ENCODE results near the gene VWA3B.

DNA sequence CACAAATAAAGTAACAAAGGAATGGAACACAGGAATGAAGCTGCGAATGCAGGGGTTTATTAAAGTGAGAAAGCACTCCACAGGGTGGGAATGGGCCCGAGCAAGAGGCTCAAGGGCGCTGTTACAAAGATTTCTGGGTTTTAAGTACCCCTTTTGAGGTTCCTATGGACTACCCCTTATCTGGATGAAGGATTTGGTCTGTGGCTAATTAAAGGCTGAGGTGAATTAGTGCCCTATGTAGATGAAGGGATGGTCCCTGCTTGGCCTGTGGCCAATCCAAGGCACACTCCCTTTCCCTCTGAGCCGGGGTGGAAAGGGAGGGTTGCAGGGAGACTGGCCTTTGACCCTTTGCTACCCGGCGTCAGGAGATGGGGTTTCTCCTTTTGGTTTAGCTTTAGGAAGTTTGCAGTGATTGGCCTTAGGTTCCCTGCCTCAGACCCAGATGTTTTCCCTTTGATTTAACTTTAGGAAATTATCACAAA, 211.8 kb downstream of the VWA3B start:
- TF ChIP-seq, protein P1, sequence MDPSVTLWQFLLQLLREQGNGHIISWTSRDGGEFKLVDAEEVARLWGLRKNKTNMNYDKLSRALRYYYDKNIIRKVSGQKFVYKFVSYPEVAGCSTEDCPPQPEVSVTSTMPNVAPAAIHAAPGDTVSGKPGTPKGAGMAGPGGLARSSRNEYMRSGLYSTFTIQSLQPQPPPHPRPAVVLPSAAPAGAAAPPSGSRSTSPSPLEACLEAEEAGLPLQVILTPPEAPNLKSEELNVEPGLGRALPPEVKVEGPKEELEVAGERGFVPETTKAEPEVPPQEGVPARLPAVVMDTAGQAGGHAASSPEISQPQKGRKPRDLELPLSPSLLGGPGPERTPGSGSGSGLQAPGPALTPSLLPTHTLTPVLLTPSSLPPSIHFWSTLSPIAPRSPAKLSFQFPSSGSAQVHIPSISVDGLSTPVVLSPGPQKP (IDR thresholded peaks at IDR 0.05; ENCODE audit: low read depth, low read length): no peak
- no peak for TF ChIP-seq RAD21 (conservative IDR thresholded peaks at IDR 0.05 in 1 of 2, IDR thresholded peaks at IDR 0.05 in 1 of 2)
- TF ChIP-seq HEYL (CRISPR knock-in tag; IDR thresholded peaks at IDR 0.05): no peak
- TF ChIP-seq, protein P2, sequence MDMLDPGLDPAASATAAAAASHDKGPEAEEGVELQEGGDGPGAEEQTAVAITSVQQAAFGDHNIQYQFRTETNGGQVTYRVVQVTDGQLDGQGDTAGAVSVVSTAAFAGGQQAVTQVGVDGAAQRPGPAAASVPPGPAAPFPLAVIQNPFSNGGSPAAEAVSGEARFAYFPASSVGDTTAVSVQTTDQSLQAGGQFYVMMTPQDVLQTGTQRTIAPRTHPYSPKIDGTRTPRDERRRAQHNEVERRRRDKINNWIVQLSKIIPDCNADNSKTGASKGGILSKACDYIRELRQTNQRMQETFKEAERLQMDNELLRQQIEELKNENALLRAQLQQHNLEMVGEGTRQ (IDR thresholded peaks at IDR 0.05): no peak
- no peak for TF ChIP-seq POLR2A (IDR thresholded peaks at IDR 0.05; ENCODE audit: low read length)
- TF ChIP-seq, protein P3, sequence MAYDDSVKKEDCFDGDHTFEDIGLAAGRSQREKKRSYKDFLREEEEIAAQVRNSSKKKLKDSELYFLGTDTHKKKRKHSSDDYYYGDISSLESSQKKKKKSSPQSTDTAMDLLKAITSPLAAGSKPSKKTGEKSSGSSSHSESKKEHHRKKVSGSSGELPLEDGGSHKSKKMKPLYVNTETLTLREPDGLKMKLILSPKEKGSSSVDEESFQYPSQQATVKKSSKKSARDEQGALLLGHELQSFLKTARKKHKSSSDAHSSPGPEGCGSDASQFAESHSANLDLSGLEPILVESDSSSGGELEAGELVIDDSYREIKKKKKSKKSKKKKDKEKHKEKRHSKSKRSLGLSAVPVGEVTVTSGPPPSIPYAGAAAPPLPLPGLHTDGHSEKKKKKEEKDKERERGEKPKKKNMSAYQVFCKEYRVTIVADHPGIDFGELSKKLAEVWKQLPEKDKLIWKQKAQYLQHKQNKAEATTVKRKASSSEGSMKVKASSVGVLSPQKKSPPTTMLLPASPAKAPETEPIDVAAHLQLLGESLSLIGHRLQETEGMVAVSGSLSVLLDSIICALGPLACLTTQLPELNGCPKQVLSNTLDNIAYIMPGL (CRISPR knock-in tag; IDR thresholded peaks at IDR 0.05; ENCODE audit: borderline replicate concordance): no peak
- TF ChIP-seq, protein P4, sequence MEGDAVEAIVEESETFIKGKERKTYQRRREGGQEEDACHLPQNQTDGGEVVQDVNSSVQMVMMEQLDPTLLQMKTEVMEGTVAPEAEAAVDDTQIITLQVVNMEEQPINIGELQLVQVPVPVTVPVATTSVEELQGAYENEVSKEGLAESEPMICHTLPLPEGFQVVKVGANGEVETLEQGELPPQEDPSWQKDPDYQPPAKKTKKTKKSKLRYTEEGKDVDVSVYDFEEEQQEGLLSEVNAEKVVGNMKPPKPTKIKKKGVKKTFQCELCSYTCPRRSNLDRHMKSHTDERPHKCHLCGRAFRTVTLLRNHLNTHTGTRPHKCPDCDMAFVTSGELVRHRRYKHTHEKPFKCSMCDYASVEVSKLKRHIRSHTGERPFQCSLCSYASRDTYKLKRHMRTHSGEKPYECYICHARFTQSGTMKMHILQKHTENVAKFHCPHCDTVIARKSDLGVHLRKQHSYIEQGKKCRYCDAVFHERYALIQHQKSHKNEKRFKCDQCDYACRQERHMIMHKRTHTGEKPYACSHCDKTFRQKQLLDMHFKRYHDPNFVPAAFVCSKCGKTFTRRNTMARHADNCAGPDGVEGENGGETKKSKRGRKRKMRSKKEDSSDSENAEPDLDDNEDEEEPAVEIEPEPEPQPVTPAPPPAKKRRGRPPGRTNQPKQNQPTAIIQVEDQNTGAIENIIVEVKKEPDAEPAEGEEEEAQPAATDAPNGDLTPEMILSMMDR (IDR thresholded peaks at IDR 0.05): no peak
- TF ChIP-seq BHLHE40 (IDR thresholded peaks at IDR 0.05; ENCODE audit: low read depth, low read length): no peak
- TF ChIP-seq SMC3 (IDR thresholded peaks at IDR 0.05): no peak
- TF ChIP-seq MAFK (IDR thresholded peaks at IDR 0.05; ENCODE audit: partially characterized antibody): no peak
- TF ChIP-seq ZC3H11A (IDR thresholded peaks at IDR 0.05): no peak
- TF ChIP-seq ZNF302 (CRISPR knock-in tag; IDR thresholded peaks at IDR 0.05): no peak
